RWPE2 (cell line): ENCODE results near the gene TRPV6.
A peak's percentile ranks its signal among the peaks of the same experiment; 100 is the strongest.

Experiments
- ATAC-seq: fragments of 200-7000 bp; cut with Tn5 transposase; 3 replicates; pipeline ENCODE4 v1.9.1; 2021; ENCODE audit warnings: low read depth
- DNase-seq: peaks from one replicate; pipeline ENCODE4 v3.0.0-alpha.2; 2020; ENCODE audit warnings: low spot score
- H3K27ac ChIP-seq: fragments of 450-650 bp; 2 replicates; pipeline ENCODE4 v1.5.1; 2017; ENCODE audit warnings: mild to moderate bottlenecking; ENCODE audit not compliant: poor library complexity, severe bottlenecking
- H3K27me3 ChIP-seq: fragments of 250-450 bp; sonication (Bioruptor Pico); 2 replicates; pipeline ENCODE4 v1.5.1; 2021; ENCODE audit warnings: mild to moderate bottlenecking, moderate library complexity; ENCODE audit not compliant: insufficient read depth, poor library complexity, severe bottlenecking
- H3K36me3 ChIP-seq: fragments of 250-450 bp; sonication (Bioruptor Pico); 2 replicates; pipeline ENCODE4 v1.5.1; 2020; ENCODE audit warnings: low read depth, mild to moderate bottlenecking, moderate library complexity
- H3K4me1 ChIP-seq: fragments of 250-450 bp; sonication (Bioruptor Pico); 2 replicates; pipeline ENCODE4 v1.5.1; 2021; ENCODE audit warnings: mild to moderate bottlenecking, moderate library complexity; ENCODE audit not compliant: insufficient read depth, poor library complexity, severe bottlenecking
- H3K4me3 ChIP-seq: fragments of 250-450 bp; sonication (Bioruptor Pico); 2 replicates; pipeline ENCODE4 v1.5.1; 2021; ENCODE audit warnings: mild to moderate bottlenecking, moderate library complexity; ENCODE audit not compliant: severe bottlenecking
- H3K9me3 ChIP-seq: fragments of 250-450 bp; sonication (Bioruptor Pico); 2 replicates; pipeline ENCODE4 v1.5.1; 2021; ENCODE audit warnings: mild to moderate bottlenecking, moderate library complexity; ENCODE audit not compliant: severe bottlenecking
- TF ChIP-seq, protein P1 (sequence below): fragments of 450-650 bp; IDR thresholded peaks from one replicate; pipeline ENCODE4 v1.5.1; 2017; ENCODE audit warnings: mild to moderate bottlenecking, moderate library complexity; ENCODE audit not compliant: poor library complexity, severe bottlenecking

TRPV6 gene

GRCh38 chr7:142833174-142834048, 52.1 kb downstream of the TRPV6 start:
- no peaks in the 10 kb centered on the region for H3K9me3 ChIP-seq
- ATAC-seq (peak; percentile 58; the same call in 2 of the 3 replicates), DNase-seq (no peak)

DNA sequence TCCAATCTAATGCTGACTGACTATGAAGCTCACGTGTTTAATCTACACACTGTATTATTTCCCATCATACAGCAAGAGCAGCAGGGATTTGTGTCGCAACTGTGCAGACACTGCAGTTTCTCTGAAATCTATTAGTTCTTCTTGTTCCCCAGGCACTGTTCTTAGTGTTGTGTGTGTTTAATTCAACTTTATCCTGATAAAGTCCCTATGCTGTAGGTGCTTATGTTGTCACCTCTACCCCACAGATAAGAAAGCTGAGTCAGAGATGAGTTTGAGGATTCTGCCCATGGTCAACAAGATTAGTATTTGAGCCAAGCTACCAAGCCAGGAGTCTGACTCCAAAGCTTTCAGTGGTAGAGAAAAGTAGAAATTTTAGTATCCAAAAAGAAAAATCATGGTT, 53.1 kb downstream of the TRPV6 start:
- ATAC-seq (no peak), DNase-seq (no peak)
- H3K36me3 ChIP-seq: no peaks in the 10 kb centered on the region
- H3K4me1 ChIP-seq: no peaks in the 10 kb centered on the region
- no peaks in the 10 kb centered on the region for H3K27me3 ChIP-seq
- no peak overlapping the region for H3K4me3 ChIP-seq
- H3K9me3 ChIP-seq: no peaks in the 10 kb centered on the region
- no peak overlapping the region for H3K27ac ChIP-seq
- TF ChIP-seq, protein P1, sequence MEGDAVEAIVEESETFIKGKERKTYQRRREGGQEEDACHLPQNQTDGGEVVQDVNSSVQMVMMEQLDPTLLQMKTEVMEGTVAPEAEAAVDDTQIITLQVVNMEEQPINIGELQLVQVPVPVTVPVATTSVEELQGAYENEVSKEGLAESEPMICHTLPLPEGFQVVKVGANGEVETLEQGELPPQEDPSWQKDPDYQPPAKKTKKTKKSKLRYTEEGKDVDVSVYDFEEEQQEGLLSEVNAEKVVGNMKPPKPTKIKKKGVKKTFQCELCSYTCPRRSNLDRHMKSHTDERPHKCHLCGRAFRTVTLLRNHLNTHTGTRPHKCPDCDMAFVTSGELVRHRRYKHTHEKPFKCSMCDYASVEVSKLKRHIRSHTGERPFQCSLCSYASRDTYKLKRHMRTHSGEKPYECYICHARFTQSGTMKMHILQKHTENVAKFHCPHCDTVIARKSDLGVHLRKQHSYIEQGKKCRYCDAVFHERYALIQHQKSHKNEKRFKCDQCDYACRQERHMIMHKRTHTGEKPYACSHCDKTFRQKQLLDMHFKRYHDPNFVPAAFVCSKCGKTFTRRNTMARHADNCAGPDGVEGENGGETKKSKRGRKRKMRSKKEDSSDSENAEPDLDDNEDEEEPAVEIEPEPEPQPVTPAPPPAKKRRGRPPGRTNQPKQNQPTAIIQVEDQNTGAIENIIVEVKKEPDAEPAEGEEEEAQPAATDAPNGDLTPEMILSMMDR: no peak

More at GRCh38 chr7:142833174-142834048, 52.1 kb downstream of the TRPV6 start:
- Histone ChIP-seq H3K36me3 (no peaks in the 10 kb centered on the region), H3K4me3 (no peak overlapping the region), H3K27ac (no peak overlapping the region), H3K4me1 (no peaks in the 10 kb centered on the region), H3K27me3 (no peaks in the 10 kb centered on the region)
- TF ChIP-seq, protein P1: no peak

- Histone ChIP-seq H3K9me3 (no peaks in the 10 kb centered on the region), H3K27me3 (peaks cover 14% of the 10 kb centered on the region), H3K27ac (no peak overlapping the region), H3K36me3 (no peaks in the 10 kb centered on the region), H3K4me3 (no peak overlapping the region), H3K4me1 (no peaks in the 10 kb centered on the region)
- TF ChIP-seq, protein P1: no peak
- DNase-seq (no peak), ATAC-seq (no peak)
Observed at GRCh38 chr7:142827951-142828500, 57.5 kb downstream of the TRPV6 start.

GRCh38 chr7:142822714-142823113, 62.8 kb downstream of the TRPV6 start:
- ATAC-seq (no peak), DNase-seq (no peak)
- TF ChIP-seq, protein P1: no peak
- Histone ChIP-seq H3K36me3 (no peaks in the 10 kb centered on the region), H3K4me3 (no peak overlapping the region), H3K27ac (no peak overlapping the region), H3K4me1 (no peaks in the 10 kb centered on the region), H3K9me3 (no peaks in the 10 kb centered on the region), H3K27me3 (peaks cover 53% of the 10 kb centered on the region)
